Vagina (tissue), 2 donors: Measurements from ENCODE around the gene MAPK1IP1L.

Experiments used
- CTCF ChIP-seq, 3 experiments: fragments of 450-650 bp in 2 of 3; fragments of 200-600 bp in 1 of 3; sonication (generic) in 1 of 3; IDR thresholded peaks; one replicate each; pipeline ENCODE4 v1.5.1; 2017 to 2019; ENCODE audit warnings: antibody characterized with exemption in 3 of 3, mild to moderate bottlenecking in 2 of 3, moderate library complexity in 2 of 3
- POLR2A ChIP-seq, 2 donors: fragments of 450-650 bp; IDR thresholded peaks; one replicate each; pipeline ENCODE4 v1.6.1; 2017; ENCODE audit warnings: antibody characterized with exemption in 2 of 2, mild to moderate bottlenecking in 2 of 2, moderate library complexity in 2 of 2
- POLR2AphosphoS5 ChIP-seq, 2 donors: sonication (generic); formaldehyde crosslinking; IDR thresholded peaks; one replicate each; pipeline ENCODE4 v1.9.0; 2017; ENCODE audit warnings: antibody characterized with exemption in 2 of 2, mild to moderate bottlenecking in 2 of 2, low read depth in 1 of 2; ENCODE audit not compliant: insufficient read depth in 1 of 2

- no peak for TF ChIP-seq CTCF (IDR thresholded peaks at IDR 0.05)
- TF ChIP-seq POLR2A (IDR thresholded peaks at IDR 0.05), result no peak
- TF ChIP-seq POLR2AphosphoS5 (IDR thresholded peaks at IDR 0.05; ENCODE audit: insufficient read depth in 1 of 2, low read depth in 1 of 2), result no peak
Measured at GRCh38 chr14:55101698-55102097, 50.3 kb downstream of the MAPK1IP1L start.
